K562 (cell line): ENCODE results near the gene TIPARP. TPM values are rescaled to one million over a fixed set of nuclear protein-coding genes. Genes with fewer than 3 reads are reported as not detected.

Experiments used
- DIDO1 ChIP-seq: fragments of 450-650 bp; IDR thresholded peaks from 2 replicates; pipeline ENCODE4 v1.6.1; 2016; ENCODE audit warnings: low read depth, missing biosample characterization, missing genetic modification characterization
- ESRRB ChIP-seq: fragments of 250-450 bp; sonication (Bioruptor Pico); IDR thresholded peaks from 2 replicates; pipeline ENCODE4 v1.5.0; 2020; ENCODE audit warnings: mild to moderate bottlenecking, moderate library complexity, borderline replicate concordance
- SLC30A9 ChIP-seq: fragments of 250-450 bp; sonication (Bioruptor Pico); IDR thresholded peaks from 2 replicates; pipeline ENCODE4 v1.8.0; 2022; ENCODE audit warnings: mild to moderate bottlenecking, moderate library complexity
- ZBTB2 ChIP-seq: fragments of 450-650 bp; IDR thresholded peaks from 2 replicates; pipeline ENCODE4 v1.6.1; 2016; ENCODE audit warnings: antibody characterized with exemption
- polyA plus RNA-seq, 8 experiments: library from polyadenylated mRNA; depleted of rRNA in 4 of 8; stranded (reverse) in 5 of 8; unstranded in 3 of 8; fragments of >200 nt; fragmentation: Nextera tagmentation in 2 of 8; fragmentation: Illumina TruSeq in 1 of 8; extraction: Ambion mirVana in 2 of 8; extraction: Trizol in 1 of 8; gene quantifications; 2 replicates each; pipeline versions ENCODE4 v1.2.1 to v1.2.3, GENCODE V29; 2011 to 2014; ENCODE audit warnings: inconsistent platforms in 1 of 8, missing spikeins in 1 of 8
- total RNA-seq, 7 experiments: library from RNA; depleted of rRNA in 6 of 7; stranded (reverse); fragments of >200 nt in 6 of 7; fragmentation: Illumina TruSeq in 2 of 7; extraction: Trizol in 2 of 7; gene quantifications; 2 replicates each; pipeline versions ENCODE4 v1.2.1 to v1.2.3, GENCODE V29; 2011 to 2021; ENCODE audit warnings: low replicate concordance in 1 of 7
- TF ChIP-seq, protein P1 (sequence below): fragments of 450-650 bp; IDR thresholded peaks from 2 replicates; pipeline ENCODE4 v1.6.1; 2016; ENCODE audit warnings: mild to moderate bottlenecking, moderate library complexity
- TF ChIP-seq, protein P2 (sequence below), 2 experiments: fragments of 450-650 bp; IDR thresholded peaks; 2 replicates each; pipeline ENCODE4 v1.6.1; 2018; ENCODE audit warnings: mild to moderate bottlenecking in 2 of 2, low read depth in 1 of 2; ENCODE audit not compliant: partially characterized antibody in 2 of 2
- TF ChIP-seq, protein P3 (sequence below): IDR thresholded peaks from 2 replicates; pipeline ENCODE4 v1.6.1; 2014; ENCODE audit warnings: antibody characterized with exemption

Gene TIPARP
- total and polyA plus RNA-seq, 9 of the 15 experiments (the other 6 are each of a cell fraction or from before 2014, with no cell fraction given) = 2.4 to 29.4 (median 15.1) TPM

GRCh38 chr3:156626104-156626503, 48.3 kb upstream of the TIPARP start (continued):
- TF ChIP-seq, protein P1, sequence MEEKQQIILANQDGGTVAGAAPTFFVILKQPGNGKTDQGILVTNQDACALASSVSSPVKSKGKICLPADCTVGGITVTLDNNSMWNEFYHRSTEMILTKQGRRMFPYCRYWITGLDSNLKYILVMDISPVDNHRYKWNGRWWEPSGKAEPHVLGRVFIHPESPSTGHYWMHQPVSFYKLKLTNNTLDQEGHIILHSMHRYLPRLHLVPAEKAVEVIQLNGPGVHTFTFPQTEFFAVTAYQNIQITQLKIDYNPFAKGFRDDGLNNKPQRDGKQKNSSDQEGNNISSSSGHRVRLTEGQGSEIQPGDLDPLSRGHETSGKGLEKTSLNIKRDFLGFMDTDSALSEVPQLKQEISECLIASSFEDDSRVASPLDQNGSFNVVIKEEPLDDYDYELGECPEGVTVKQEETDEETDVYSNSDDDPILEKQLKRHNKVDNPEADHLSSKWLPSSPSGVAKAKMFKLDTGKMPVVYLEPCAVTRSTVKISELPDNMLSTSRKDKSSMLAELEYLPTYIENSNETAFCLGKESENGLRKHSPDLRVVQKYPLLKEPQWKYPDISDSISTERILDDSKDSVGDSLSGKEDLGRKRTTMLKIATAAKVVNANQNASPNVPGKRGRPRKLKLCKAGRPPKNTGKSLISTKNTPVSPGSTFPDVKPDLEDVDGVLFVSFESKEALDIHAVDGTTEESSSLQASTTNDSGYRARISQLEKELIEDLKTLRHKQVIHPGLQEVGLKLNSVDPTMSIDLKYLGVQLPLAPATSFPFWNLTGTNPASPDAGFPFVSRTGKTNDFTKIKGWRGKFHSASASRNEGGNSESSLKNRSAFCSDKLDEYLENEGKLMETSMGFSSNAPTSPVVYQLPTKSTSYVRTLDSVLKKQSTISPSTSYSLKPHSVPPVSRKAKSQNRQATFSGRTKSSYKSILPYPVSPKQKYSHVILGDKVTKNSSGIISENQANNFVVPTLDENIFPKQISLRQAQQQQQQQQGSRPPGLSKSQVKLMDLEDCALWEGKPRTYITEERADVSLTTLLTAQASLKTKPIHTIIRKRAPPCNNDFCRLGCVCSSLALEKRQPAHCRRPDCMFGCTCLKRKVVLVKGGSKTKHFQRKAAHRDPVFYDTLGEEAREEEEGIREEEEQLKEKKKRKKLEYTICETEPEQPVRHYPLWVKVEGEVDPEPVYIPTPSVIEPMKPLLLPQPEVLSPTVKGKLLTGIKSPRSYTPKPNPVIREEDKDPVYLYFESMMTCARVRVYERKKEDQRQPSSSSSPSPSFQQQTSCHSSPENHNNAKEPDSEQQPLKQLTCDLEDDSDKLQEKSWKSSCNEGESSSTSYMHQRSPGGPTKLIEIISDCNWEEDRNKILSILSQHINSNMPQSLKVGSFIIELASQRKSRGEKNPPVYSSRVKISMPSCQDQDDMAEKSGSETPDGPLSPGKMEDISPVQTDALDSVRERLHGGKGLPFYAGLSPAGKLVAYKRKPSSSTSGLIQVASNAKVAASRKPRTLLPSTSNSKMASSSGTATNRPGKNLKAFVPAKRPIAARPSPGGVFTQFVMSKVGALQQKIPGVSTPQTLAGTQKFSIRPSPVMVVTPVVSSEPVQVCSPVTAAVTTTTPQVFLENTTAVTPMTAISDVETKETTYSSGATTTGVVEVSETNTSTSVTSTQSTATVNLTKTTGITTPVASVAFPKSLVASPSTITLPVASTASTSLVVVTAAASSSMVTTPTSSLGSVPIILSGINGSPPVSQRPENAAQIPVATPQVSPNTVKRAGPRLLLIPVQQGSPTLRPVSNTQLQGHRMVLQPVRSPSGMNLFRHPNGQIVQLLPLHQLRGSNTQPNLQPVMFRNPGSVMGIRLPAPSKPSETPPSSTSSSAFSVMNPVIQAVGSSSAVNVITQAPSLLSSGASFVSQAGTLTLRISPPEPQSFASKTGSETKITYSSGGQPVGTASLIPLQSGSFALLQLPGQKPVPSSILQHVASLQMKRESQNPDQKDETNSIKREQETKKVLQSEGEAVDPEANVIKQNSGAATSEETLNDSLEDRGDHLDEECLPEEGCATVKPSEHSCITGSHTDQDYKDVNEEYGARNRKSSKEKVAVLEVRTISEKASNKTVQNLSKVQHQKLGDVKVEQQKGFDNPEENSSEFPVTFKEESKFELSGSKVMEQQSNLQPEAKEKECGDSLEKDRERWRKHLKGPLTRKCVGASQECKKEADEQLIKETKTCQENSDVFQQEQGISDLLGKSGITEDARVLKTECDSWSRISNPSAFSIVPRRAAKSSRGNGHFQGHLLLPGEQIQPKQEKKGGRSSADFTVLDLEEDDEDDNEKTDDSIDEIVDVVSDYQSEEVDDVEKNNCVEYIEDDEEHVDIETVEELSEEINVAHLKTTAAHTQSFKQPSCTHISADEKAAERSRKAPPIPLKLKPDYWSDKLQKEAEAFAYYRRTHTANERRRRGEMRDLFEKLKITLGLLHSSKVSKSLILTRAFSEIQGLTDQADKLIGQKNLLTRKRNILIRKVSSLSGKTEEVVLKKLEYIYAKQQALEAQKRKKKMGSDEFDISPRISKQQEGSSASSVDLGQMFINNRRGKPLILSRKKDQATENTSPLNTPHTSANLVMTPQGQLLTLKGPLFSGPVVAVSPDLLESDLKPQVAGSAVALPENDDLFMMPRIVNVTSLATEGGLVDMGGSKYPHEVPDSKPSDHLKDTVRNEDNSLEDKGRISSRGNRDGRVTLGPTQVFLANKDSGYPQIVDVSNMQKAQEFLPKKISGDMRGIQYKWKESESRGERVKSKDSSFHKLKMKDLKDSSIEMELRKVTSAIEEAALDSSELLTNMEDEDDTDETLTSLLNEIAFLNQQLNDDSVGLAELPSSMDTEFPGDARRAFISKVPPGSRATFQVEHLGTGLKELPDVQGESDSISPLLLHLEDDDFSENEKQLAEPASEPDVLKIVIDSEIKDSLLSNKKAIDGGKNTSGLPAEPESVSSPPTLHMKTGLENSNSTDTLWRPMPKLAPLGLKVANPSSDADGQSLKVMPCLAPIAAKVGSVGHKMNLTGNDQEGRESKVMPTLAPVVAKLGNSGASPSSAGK = peak; percentile 68
- TF ChIP-seq, protein P2, sequence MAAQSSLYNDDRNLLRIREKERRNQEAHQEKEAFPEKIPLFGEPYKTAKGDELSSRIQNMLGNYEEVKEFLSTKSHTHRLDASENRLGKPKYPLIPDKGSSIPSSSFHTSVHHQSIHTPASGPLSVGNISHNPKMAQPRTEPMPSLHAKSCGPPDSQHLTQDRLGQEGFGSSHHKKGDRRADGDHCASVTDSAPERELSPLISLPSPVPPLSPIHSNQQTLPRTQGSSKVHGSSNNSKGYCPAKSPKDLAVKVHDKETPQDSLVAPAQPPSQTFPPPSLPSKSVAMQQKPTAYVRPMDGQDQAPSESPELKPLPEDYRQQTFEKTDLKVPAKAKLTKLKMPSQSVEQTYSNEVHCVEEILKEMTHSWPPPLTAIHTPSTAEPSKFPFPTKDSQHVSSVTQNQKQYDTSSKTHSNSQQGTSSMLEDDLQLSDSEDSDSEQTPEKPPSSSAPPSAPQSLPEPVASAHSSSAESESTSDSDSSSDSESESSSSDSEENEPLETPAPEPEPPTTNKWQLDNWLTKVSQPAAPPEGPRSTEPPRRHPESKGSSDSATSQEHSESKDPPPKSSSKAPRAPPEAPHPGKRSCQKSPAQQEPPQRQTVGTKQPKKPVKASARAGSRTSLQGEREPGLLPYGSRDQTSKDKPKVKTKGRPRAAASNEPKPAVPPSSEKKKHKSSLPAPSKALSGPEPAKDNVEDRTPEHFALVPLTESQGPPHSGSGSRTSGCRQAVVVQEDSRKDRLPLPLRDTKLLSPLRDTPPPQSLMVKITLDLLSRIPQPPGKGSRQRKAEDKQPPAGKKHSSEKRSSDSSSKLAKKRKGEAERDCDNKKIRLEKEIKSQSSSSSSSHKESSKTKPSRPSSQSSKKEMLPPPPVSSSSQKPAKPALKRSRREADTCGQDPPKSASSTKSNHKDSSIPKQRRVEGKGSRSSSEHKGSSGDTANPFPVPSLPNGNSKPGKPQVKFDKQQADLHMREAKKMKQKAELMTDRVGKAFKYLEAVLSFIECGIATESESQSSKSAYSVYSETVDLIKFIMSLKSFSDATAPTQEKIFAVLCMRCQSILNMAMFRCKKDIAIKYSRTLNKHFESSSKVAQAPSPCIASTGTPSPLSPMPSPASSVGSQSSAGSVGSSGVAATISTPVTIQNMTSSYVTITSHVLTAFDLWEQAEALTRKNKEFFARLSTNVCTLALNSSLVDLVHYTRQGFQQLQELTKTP (IDR thresholded peaks at IDR 0.05; ENCODE audit: low read depth in 1 of 2, partially characterized antibody in 2 of 2) = no peak
- TF ChIP-seq, protein P3, sequence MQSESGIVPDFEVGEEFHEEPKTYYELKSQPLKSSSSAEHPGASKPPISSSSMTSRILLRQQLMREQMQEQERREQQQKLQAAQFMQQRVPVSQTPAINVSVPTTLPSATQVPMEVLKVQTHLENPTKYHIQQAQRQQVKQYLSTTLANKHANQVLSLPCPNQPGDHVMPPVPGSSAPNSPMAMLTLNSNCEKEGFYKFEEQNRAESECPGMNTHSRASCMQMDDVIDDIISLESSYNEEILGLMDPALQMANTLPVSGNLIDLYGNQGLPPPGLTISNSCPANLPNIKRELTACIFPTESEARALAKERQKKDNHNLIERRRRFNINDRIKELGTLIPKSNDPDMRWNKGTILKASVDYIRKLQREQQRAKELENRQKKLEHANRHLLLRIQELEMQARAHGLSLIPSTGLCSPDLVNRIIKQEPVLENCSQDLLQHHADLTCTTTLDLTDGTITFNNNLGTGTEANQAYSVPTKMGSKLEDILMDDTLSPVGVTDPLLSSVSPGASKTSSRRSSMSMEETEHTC = peak; percentile 52; the same call in 1 of the 2 replicates
- TF ChIP-seq DIDO1 (no peak), ZBTB2 (no peak), SLC30A9 (CRISPR knock-in tag) (no peak), ESRRB (CRISPR knock-in tag) (no peak)
